Middle frontal gyrus (tissue), 1 donor: ENCODE measurements around the gene EHMT1.

Experiments used
- DNase-seq: peaks from one replicate; pipeline ENCODE4 v3.0.0-alpha.2; 2015; ENCODE audit warnings: low spot score; ENCODE audit errors: extremely low spot score

The EHMT1 gene

DNA sequence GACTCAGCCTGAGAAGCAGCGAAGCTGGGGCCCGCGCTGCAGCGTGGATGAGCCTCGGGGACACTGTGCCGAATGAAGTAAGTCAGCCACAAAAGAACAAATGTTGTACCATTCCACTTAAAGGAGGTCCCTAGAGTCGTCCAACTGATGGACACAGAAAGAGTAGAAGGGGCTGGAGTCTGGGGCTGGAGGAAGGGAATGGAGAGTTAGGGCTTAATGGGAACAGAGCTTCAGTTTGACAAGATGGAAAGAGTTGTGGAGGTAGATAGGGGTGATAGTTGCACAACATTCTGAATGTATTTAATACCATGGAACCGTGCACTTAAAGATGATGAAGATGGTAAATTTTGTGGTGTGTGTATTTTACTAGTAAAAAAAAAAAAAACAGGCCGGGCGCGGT is 119.9 kb downstream of the EHMT1 start:
- DNase-seq: no peak

DNA sequence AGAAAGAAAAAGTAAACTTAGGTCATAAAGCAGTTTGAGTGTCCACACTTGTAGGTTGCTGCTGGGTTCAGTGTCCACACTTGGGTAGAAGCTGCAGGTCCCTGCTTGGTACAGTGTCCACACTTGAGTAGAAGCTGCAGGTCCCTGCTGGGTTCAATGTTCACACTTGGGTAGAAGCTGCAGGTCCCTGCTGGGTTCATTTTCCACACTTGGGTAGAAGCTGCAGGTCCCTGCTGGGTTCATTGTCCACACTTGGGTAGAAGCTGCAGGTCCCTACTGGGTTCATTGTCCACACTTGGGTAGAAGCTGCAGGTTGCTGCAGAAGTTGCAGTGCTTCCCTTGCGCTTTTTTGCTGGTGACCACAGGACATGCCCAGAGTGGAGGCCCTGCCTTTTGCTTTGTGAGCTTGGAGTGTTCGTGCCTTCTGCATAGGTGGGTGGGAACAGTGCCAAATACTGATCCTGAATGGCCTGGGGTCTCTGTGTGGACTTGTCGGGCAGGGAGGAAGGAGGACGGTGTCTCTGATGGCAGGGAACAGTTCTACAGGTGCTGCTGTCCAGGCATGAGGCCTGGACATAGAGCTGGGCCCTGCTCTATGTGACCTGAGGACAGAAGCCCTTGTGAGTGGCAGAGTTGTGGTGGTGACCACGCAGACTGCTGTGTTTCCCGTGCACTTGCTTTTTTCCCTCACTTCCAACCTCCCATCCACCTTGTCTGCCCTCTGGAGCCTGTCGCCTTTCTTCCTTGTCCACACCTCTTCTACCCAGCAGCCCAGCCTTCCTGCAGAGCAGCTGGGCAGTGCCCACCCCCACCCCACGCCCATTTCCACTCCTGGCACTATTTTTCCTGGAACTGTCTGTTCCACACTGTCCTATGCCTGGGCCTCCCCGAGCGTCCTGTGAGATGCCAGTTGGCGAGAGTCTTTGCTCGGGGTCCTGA is 120.8 kb downstream of the EHMT1 start:
- DNase-seq: no peak

DNA sequence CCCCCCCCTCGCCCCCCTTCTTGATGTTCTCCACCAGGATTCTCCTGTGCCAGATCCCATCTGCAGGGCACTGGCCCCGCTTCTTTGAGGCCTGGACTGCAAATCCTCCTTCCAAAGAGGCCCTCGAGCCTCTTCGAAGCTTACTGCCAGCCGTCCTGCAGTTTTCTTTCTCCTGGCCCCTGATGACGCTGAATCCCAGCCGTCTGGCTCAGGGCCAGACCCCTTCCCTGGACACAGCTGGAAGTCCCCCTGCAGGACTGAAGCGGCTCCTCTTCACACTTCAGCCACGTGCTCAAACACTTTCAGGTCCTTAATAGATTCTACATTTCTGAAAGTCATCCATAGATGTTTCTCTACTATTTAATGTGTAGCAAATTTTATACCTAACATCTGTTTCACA is 121.5 kb downstream of the EHMT1 start:
- no peak for DNase-seq

GRCh38 chr9:137741330-137741729 is 122.5 kb downstream of the EHMT1 start:
- no peak for DNase-seq

GRCh38 chr9:137742698-137743097 is 123.9 kb downstream of the EHMT1 start:
- DNase-seq: no peak

DNA sequence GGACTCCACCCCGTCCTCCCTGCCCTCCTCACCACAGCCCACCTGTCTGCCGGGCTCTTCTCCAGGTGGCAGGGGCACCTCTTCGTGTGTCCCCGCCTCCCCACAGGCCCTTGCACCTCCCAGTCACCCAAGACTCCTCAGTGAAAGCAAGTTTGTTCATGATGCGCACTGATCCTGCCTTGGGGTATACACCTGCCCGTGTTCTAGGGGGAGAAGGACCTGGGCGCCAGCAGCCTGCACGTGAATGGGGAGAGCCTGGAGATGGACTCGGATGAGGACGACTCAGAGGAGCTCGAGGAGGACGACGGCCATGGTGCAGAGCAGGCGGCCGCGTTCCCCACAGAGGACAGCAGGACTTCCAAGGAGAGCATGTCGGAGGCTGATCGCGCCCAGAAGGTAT is 124.9 kb downstream of the EHMT1 start:
- DNase-seq: no peak

DNA sequence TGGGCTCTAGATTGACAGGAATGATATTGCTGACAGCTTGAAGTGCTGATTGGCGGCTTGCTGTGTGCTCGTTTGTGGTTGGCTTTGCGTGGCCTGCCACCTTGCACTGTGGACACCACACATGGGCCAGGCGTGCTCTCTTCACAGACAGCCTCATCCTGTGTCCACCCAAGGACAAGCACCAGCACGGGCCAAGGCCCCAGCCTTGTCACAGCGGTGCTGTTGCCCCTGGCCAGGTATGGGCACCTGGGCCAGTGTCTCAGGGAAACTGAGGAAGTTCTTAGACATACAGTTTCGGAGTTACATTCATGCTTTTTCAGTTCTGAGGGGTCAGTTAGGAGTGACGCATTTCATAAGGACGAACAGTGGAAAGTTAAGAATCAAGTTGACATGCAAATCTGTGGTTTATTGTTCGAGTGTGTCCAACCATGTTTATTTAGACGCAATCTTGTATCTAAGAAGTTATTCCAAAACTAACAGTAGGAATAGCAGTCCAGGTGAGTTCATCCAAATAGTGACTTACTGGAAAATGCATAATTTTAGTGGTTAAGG is 125.9 kb downstream of the EHMT1 start:
- no peak for DNase-seq

DNA sequence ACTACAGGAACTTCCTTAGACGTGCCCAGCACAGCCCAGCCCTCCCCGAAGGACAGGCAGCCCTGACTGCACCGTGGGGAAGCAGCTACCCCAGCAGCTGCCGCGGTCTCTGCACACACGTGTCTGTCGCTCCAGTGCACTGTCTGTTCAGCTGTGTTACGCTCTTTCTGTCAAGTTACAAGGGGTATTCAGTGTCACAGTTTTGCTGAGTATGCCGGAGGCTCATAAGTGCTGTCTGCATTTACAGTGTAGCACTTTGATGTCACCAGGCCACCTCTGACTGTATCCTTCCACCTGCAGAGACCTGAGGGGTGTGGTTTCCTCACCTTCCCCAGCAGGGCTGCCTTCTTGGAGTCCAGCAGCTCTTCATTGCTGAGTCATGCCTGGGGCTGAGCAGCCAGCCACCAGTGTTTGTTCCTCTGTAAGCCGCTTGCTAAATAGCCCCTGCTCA is 126.8 kb downstream of the EHMT1 start:
- no peak for DNase-seq

DNA sequence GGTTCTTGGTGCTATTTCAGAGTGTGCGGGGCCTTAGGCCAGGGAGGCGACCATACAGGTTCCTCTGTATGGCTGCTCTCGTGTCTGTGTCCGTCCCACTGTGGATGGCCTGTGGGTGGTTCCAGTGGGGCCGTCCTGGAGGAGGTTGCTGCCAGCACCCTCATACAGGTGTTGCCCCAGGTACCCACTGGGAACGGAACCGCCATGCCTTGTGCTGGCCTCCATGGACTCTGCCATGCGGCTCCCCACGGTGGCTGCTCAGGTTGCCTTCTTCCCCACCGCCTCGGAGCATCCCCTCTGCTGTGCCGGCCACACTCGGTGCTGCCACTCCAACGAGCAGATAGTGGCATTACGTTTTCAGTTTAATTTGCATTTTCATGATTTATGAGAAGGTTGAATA is 129.5 kb downstream of the EHMT1 start:
- DNase-seq: no peak

- no peak for DNase-seq
Observed at GRCh38 chr9:137748741-137749140, 129.9 kb downstream of the EHMT1 start.

- no peak for DNase-seq
Observed at GRCh38 chr9:137749511-137749910, 130.7 kb downstream of the EHMT1 start.

GRCh38 chr9:137750007-137750406 is 131.2 kb downstream of the EHMT1 start:
- DNase-seq: no peak

DNA sequence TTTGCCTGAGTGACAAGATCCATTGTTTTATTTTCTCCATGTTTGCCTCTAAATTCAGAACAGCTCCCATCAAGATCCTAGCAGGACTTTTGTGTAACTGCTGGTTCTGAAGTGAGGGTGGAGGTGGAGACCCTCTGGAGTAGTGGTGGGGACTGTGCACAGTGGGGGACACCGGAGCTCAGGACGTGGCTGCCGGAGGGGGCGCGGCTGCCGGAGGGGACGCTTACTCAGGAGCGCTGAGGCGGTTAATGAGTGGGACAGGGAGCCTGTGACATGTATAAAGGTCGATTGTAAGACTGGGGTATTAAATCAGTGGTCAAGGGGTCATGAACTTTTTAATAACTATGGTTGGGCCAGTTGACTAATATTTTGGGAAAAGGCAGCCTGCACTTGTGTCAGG is 131.8 kb downstream of the EHMT1 start:
- DNase-seq: no peak

- DNase-seq: no peak
Observed at GRCh38 chr9:137751616-137752015, 132.8 kb downstream of the EHMT1 start.

DNA sequence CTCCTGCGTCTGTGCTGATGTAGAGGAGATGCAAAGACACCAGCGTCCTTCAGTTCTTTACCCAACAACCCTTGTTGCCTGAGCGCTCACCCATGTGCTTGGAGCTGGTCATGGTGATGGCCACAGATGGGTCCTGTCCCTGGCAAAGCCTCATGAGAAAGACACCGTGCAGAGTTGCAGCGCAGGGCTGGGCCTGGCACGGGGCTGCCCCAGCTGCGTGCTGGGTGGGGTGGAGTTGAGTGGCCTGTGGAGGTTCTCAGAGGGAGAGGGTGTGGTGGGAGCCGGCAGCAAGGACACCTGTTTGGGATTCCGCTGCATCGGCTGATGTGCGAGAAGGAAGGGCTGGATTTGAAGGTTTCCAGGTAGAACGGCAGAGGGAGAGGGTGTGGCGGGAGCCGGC is 133.6 kb downstream of the EHMT1 start:
- DNase-seq: no peak

DNA sequence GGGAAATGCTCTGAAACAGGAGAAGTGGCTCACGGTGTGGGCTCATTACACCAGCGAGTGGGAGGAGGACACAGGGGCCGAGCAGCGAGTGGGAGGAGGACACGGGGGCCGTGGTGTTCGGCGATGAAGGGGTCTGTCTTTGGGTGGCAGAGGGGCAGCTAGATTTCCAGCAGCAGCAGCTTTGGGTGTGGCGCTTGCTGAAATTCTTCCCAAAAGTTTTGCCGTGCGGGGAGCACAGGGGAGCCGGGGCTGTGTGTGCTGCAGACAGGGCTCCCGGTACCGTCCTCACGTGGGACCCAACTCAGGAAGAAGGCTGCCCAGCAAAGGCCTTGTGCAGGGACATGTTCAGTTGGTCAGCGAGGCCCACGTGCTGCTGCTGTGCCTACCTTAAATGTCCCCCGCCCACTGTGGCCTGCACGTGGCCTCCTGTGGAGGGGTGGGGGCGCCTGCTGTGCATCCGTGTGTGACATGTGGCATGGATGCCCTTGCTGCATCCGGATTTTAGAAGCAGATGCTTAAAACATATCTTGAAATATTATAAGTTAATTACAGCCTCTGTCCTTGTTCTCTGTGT is 134.5 kb downstream of the EHMT1 start:
- no peak for DNase-seq

GRCh38 chr9:137755261-137755927 is 136.6 kb downstream of the EHMT1 start:
- no peak for DNase-seq

GRCh38 chr9:137756045-137756744 is 137.4 kb downstream of the EHMT1 start:
- DNase-seq: no peak

GRCh38 chr9:137757139-137757538 is 138.3 kb downstream of the EHMT1 start:
- DNase-seq: no peak

DNA sequence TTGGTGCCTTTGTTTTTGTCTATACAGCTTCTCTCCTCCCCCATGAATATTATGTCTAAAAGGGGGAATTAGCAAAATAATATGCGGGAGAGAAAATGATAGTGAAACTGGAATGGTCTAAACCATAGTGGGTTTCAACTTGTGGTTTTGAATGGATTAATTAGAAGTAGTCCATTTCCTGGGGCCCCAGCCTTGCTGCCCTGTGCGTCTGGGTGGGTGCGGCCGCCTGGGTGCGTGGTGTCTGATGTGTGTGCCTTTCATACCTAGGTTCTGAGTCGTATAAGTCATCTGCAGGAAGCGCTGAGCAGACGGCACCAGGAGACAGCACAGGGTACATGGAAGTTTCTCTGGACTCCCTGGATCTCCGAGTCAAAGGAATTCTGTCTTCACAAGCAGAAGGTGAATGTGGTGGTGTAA is 138.8 kb downstream of the EHMT1 start:
- no peak for DNase-seq

GRCh38 chr9:137758067-137758466 is 139.3 kb downstream of the EHMT1 start:
- no peak for DNase-seq
